Measurements from ENCODE around the gene FRMD4B.

The FRMD4B gene

DNA sequence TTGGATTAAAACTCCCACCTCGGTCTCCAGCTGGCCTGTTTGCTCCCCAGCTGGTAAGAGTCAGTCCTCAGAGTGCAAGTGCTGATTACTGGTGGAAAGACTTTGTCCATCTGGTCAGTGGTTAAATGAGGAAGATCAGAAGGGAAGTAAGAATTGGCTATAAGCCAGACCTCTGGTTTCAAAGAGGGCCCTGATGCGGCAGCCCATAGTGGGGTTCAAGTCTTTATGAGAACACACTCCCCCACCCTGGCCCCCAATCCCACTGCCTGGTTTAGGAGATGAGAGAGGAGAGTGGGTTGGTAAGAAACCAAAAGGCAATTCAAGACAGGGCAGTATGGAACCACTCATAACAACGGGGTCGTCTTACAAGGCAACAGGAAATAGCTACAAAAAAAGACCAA lies 65.0 kb downstream of the FRMD4B start:
- Histone ChIP-seq H3K27ac (no peak overlapping the region), H3K4me3 (no peak overlapping the region), H3K36me3 (ENCODE audit: insufficient read depth, low read length) (no peaks in the 10 kb centered on the region), H3K9ac (ENCODE audit: insufficient read length) (no peak overlapping the region), H3K9me3 (ENCODE audit: low read depth, low read length) (no peaks in the 10 kb centered on the region)
- no peak for DNase-seq (ENCODE audit: low read depth, low spot score)
- no peak for TF ChIP-seq FOXP2 (optimal IDR thresholded peaks at IDR 0.05; ENCODE audit: control extremely low read depth, extremely low read length, insufficient read depth)
- TF ChIP-seq POLR2AphosphoS5 (IDR thresholded peaks at IDR 0.05; ENCODE audit: borderline replicate concordance, low read depth, low read length): no peak
- no peak for TF ChIP-seq EZH2 (IDR thresholded peaks at IDR 0.05)

DNA sequence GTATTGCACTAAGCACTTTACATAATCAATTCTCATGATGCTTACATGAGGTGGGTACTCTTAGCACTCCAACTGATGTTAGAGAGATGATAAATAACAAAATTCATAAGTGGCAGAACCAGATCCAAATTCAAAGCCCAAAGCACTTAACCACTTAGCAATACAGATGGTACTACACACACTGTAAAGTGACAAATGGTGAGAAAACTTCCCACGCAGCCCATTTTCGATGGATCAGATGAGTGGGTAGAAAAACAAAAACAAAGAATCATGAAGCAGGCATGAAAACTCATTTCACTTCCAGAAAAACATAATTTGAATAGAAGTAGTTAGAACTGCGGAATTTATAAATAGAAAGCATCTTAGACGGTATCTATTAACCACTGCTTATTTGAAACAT lies 66.2 kb downstream of the FRMD4B start:
- Histone ChIP-seq H3K4me3 (no peak overlapping the region), H3K36me3 (ENCODE audit: insufficient read depth, low read length) (no peaks in the 10 kb centered on the region), H3K9me3 (ENCODE audit: low read depth, low read length) (no peaks in the 10 kb centered on the region), H3K9ac (ENCODE audit: insufficient read length) (no peak overlapping the region), H3K27ac (no peak overlapping the region)
- TF ChIP-seq EZH2 (IDR thresholded peaks at IDR 0.05) (no peak), FOXP2 (optimal IDR thresholded peaks at IDR 0.05; ENCODE audit: control extremely low read depth, extremely low read length, insufficient read depth) (no peak), POLR2AphosphoS5 (IDR thresholded peaks at IDR 0.05; ENCODE audit: borderline replicate concordance, low read depth, low read length) (no peak)
- no peak for DNase-seq (ENCODE audit: low read depth, low spot score)

DNA sequence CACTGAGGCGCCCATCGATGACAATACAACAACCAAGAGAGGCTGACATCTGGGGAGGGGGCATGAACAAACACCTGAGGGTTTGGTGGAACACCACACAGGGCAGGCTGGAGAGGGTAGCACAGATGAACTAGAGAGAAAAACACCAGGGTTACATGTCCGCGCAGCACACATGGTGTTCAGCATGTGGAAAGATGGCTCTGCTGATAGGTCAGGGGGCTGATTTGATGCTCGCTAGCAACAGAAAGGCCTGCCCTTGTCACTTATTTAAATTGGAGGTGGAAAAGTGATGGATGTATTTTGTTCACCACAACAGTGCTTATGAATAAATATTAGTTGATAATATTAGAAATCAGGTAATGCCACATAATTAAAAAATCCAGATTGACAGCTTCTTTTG lies 67.5 kb downstream of the FRMD4B start:
- Histone ChIP-seq H3K9ac (ENCODE audit: insufficient read length) (no peak overlapping the region), H3K9me3 (ENCODE audit: low read depth, low read length) (no peaks in the 10 kb centered on the region), H3K36me3 (ENCODE audit: insufficient read depth, low read length) (no peaks in the 10 kb centered on the region), H3K4me3 (no peak overlapping the region), H3K27ac (no peak overlapping the region)
- TF ChIP-seq POLR2AphosphoS5 (IDR thresholded peaks at IDR 0.05; ENCODE audit: borderline replicate concordance, low read depth, low read length) (no peak), EZH2 (IDR thresholded peaks at IDR 0.05) (no peak)
- DNase-seq (ENCODE audit: low read depth, low spot score): no peak

DNA sequence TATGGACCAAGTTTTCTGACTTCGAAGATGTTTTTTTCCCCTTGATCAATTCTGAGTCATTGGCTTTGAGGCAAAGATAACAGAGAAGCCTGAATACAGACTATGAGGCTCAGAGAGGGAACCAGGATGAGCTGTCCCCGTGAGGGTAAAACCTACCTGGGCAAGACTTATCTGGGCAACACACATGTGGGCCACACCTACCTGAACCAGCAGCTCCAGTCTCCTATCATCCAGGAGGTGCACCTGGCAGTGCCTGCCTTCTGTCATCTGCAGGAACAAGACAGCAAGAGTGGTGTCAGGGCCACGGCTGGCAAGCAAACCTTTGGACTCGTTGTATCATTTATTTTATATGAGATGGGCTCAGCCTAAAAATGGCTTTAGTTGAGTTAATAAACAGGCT lies 72.6 kb downstream of the FRMD4B start:
- Histone ChIP-seq H3K36me3 (ENCODE audit: insufficient read depth, low read length) (no peaks in the 10 kb centered on the region), H3K9me3 (ENCODE audit: low read depth, low read length) (no peaks in the 10 kb centered on the region), H3K27ac (no peak overlapping the region), H3K9ac (ENCODE audit: insufficient read length) (no peak overlapping the region), H3K4me3 (no peak overlapping the region)
- no peak for TF ChIP-seq POLR2AphosphoS5 (IDR thresholded peaks at IDR 0.05; ENCODE audit: borderline replicate concordance, low read depth, low read length)
- TF ChIP-seq EZH2 (IDR thresholded peaks at IDR 0.05): no peak
- TF ChIP-seq FOXP2 (optimal IDR thresholded peaks at IDR 0.05; ENCODE audit: control extremely low read depth, extremely low read length, insufficient read depth): no peak
- DNase-seq (ENCODE audit: low read depth, low spot score): no peak

- Histone ChIP-seq H3K36me3 (ENCODE audit: insufficient read depth, low read length) (no peaks in the 10 kb centered on the region), H3K9me3 (ENCODE audit: low read depth, low read length) (no peaks in the 10 kb centered on the region), H3K27ac (no peak overlapping the region), H3K4me3 (no peak overlapping the region), H3K9ac (ENCODE audit: insufficient read length) (no peak overlapping the region)
- DNase-seq (ENCODE audit: low read depth, low spot score): no peak
- TF ChIP-seq FOXP2 (optimal IDR thresholded peaks at IDR 0.05; ENCODE audit: control extremely low read depth, extremely low read length, insufficient read depth) (no peak), EZH2 (IDR thresholded peaks at IDR 0.05) (no peak), POLR2AphosphoS5 (IDR thresholded peaks at IDR 0.05; ENCODE audit: borderline replicate concordance, low read depth, low read length) (no peak)
Observed at GRCh38 chr3:69309814-69310213, 76.1 kb downstream of the FRMD4B start.

DNA sequence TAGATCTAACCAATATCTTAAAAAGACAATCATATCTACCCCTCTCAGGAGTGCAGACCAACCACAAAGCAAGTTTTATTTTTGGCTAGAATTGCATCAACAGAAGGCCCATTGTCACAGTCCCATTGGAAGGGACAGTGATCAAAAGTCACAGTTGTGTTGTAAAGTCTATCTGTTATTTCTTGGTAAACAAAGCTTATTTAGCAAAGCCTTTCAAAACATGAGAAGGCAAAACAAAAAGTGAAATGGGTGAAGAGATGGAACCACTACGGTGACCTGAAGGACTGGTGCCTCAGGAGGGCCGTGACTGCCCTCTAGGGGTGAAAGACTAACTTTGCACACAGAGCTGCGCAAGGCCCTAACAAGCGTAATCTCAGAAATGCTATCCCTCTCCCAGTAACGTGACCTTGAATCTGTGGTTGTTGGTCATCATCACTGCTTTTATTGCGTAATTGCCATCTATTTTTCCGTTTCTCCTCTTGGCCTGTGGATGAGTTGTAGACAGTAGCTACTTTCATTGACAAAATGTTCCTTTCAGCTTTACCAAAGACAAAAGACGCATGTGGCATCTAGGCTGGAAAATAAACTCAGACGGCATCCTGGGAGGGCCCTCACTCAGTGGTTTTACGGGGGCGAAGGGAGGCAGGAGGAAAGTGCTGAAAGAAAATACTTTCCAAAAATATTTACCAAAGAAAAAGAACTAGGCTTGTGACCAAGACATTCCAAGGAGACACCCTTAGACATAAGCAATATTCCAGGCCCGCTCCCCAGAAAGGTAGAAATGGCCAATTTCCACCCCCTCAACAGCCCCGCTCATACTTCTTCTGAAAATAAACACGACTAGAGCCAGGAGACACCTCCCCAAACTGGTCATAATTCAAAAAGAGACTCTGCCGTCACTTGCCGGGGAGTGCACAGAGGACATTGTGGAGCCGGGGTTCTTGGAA lies 79.4 kb downstream of the FRMD4B start:
- DNase-seq (ENCODE audit: low read depth, low spot score): no peak
- Histone ChIP-seq H3K36me3 (ENCODE audit: insufficient read depth, low read length) (no peaks in the 10 kb centered on the region), H3K9me3 (ENCODE audit: low read depth, low read length) (no peaks in the 10 kb centered on the region), H3K27ac (no peak overlapping the region), H3K4me3 (no peak overlapping the region), H3K9ac (ENCODE audit: insufficient read length) (no peak overlapping the region)
- TF ChIP-seq POLR2AphosphoS5 (IDR thresholded peaks at IDR 0.05; ENCODE audit: borderline replicate concordance, low read depth, low read length): no peak
- TF ChIP-seq EZH2 (IDR thresholded peaks at IDR 0.05): no peak
- no peak for TF ChIP-seq FOXP2 (optimal IDR thresholded peaks at IDR 0.05; ENCODE audit: control extremely low read depth, extremely low read length, insufficient read depth)

DNA sequence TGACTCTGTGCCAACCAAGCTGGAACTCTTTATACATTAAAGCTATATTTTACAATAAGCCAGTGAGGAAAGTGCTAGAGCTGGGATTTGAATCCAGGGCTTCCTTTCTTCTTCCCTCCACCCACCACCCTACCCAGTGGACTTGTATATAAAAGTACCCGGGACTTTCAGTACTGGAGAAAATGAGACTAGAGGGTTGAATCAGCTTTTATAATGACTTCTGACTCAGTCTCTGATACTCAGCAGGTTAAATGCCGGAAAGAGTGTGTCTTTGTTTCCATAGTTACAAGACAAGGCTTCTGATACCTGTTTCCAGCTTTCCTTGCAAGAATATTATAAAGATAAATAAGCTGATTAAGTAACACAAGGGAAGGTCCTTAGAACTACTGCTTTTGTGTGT lies 80.9 kb downstream of the FRMD4B start:
- H3K27ac ChIP-seq: no peak overlapping the region
- H3K36me3 ChIP-seq (ENCODE audit: insufficient read depth, low read length): no peaks in the 10 kb centered on the region
- no peak overlapping the region for H3K9ac ChIP-seq (ENCODE audit: insufficient read length)
- no peaks in the 10 kb centered on the region for H3K9me3 ChIP-seq (ENCODE audit: low read depth, low read length)
- H3K4me3 ChIP-seq: no peak overlapping the region
- DNase-seq (ENCODE audit: low read depth, low spot score): no peak
- TF ChIP-seq FOXP2 (optimal IDR thresholded peaks at IDR 0.05; ENCODE audit: control extremely low read depth, extremely low read length, insufficient read depth): no peak
- TF ChIP-seq EZH2 (IDR thresholded peaks at IDR 0.05): no peak
- TF ChIP-seq POLR2AphosphoS5 (IDR thresholded peaks at IDR 0.05; ENCODE audit: borderline replicate concordance, low read depth, low read length): no peak

GRCh38 chr3:69304396-69304795 lies 81.5 kb downstream of the FRMD4B start:
- Histone ChIP-seq H3K27ac (no peak overlapping the region), H3K4me3 (no peak overlapping the region), H3K9me3 (ENCODE audit: low read depth, low read length) (no peaks in the 10 kb centered on the region), H3K36me3 (ENCODE audit: insufficient read depth, low read length) (no peaks in the 10 kb centered on the region), H3K9ac (ENCODE audit: insufficient read length) (no peak overlapping the region)
- TF ChIP-seq EZH2 (IDR thresholded peaks at IDR 0.05) (no peak), POLR2AphosphoS5 (IDR thresholded peaks at IDR 0.05; ENCODE audit: borderline replicate concordance, low read depth, low read length) (no peak), FOXP2 (optimal IDR thresholded peaks at IDR 0.05; ENCODE audit: control extremely low read depth, extremely low read length, insufficient read depth) (no peak)
- no peak for DNase-seq (ENCODE audit: low read depth, low spot score)

Data from SK-N-MC (cell line).